CD4-positive, alpha-beta T cell treated with Interleukin-17A for 1 hour (primary cell): ENCODE measurements around the gene STUM.
A peak's percentile ranks its signal among the peaks of the same experiment; 100 is the strongest.
"Not testable (repeated sequence)": the region's sequence is repeated elsewhere in the genome, so short reads cannot be mapped to it uniquely, and the experiment has no call there.

Experiments
- DNase-seq: peaks from one replicate; pipeline ENCODE4 v3.0.0-alpha.2; 2020

The STUM gene

GRCh38 chr1:226606311-226607267, 58.0 kb downstream of the STUM start:
- DNase-seq = no peak

GRCh38 chr1:226607268-226607660, 58.7 kb downstream of the STUM start:
- no peak for DNase-seq

- DNase-seq = no peak
These were observed 59.3 kb downstream of the STUM start for GRCh38 chr1:226607821-226608220.

GRCh38 chr1:226608699-226609505, 60.3 kb downstream of the STUM start:
- peak; percentile 67 for DNase-seq

GRCh38 chr1:226609836-226610455, 61.4 kb downstream of the STUM start:
- no peak for DNase-seq

- no peak for DNase-seq
These were observed 62.1 kb downstream of the STUM start for GRCh38 chr1:226610671-226611070.

GRCh38 chr1:226611301-226611700, 62.7 kb downstream of the STUM start:
- no peak for DNase-seq

- not testable (repeated sequence) for DNase-seq
These were observed 63.4 kb downstream of the STUM start for GRCh38 chr1:226611980-226612379.

GRCh38 chr1:226615876-226616275, 67.3 kb downstream of the STUM start:
- no peak for DNase-seq

- no peak for DNase-seq
These were observed 68.1 kb downstream of the STUM start for GRCh38 chr1:226616636-226617035.

GRCh38 chr1:226617109-226617508, 68.5 kb downstream of the STUM start:
- no peak for DNase-seq

- DNase-seq = not testable (repeated sequence)
These were observed 69.2 kb downstream of the STUM start for GRCh38 chr1:226617719-226618118.

GRCh38 chr1:226618380-226618779, 69.8 kb downstream of the STUM start:
- DNase-seq = no peak

GRCh38 chr1:226619031-226619430, 70.5 kb downstream of the STUM start:
- DNase-seq = no peak

- no peak for DNase-seq
These were observed 73.4 kb downstream of the STUM start for GRCh38 chr1:226622012-226622411.

- no peak for DNase-seq
These were observed 76.0 kb downstream of the STUM start for GRCh38 chr1:226624526-226624925.

GRCh38 chr1:226625326-226625725, 76.8 kb downstream of the STUM start:
- no peak for DNase-seq

GRCh38 chr1:226625832-226626576, 77.4 kb downstream of the STUM start:
- no peak for DNase-seq

GRCh38 chr1:226626577-226626956, 78.0 kb downstream of the STUM start:
- peak; percentile 80 for DNase-seq

- no peak for DNase-seq
These were observed 78.6 kb downstream of the STUM start for GRCh38 chr1:226627050-226627755.

GRCh38 chr1:226627924-226628611, 79.5 kb downstream of the STUM start:
- DNase-seq = no peak
